Stomach (tissue), 4 donors: ENCODE results near the gene ATL1.

Experiments
- EP300 ChIP-seq: sonication (generic); formaldehyde crosslinking; IDR thresholded peaks from one replicate; pipeline ENCODE4 v1.6.1; 2017; ENCODE audit warnings: antibody characterized with exemption
- POLR2A ChIP-seq, 4 donors: fragments of 450-650 bp; IDR thresholded peaks; one replicate each; pipeline ENCODE4 v1.6.1; 2016; ENCODE audit warnings: antibody characterized with exemption in 4 of 4, control low read depth in 2 of 4, mild to moderate bottlenecking in 1 of 4, moderate library complexity in 1 of 4
- TF ChIP-seq, protein P1 (sequence below), 7 experiments: fragments of 450-650 bp in 4 of 7; fragments of 200-600 bp in 3 of 7; sonication (generic) in 3 of 7; IDR thresholded peaks; one replicate each; pipeline ENCODE4 v1.5.1; 2016 to 2019; ENCODE audit warnings: antibody characterized with exemption in 7 of 7, control low read depth in 2 of 7, mild to moderate bottlenecking in 1 of 7

- TF ChIP-seq, protein P1, sequence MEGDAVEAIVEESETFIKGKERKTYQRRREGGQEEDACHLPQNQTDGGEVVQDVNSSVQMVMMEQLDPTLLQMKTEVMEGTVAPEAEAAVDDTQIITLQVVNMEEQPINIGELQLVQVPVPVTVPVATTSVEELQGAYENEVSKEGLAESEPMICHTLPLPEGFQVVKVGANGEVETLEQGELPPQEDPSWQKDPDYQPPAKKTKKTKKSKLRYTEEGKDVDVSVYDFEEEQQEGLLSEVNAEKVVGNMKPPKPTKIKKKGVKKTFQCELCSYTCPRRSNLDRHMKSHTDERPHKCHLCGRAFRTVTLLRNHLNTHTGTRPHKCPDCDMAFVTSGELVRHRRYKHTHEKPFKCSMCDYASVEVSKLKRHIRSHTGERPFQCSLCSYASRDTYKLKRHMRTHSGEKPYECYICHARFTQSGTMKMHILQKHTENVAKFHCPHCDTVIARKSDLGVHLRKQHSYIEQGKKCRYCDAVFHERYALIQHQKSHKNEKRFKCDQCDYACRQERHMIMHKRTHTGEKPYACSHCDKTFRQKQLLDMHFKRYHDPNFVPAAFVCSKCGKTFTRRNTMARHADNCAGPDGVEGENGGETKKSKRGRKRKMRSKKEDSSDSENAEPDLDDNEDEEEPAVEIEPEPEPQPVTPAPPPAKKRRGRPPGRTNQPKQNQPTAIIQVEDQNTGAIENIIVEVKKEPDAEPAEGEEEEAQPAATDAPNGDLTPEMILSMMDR (IDR thresholded peaks at IDR 0.05) = no peak
- TF ChIP-seq POLR2A (IDR thresholded peaks at IDR 0.05) (no peak), EP300 (no peak)
These were observed 31.9 kb upstream of the ATL1 start for GRCh38 chr14:50528000-50528399.
